Upper lobe of left lung (tissue), 4 donors: ENCODE measurements around the gene ERP44.

Experiments used
- EP300 ChIP-seq, 4 donors: sonication (generic); formaldehyde crosslinking; IDR thresholded peaks; one replicate each; pipeline ENCODE4 v1.5.1; 2017; ENCODE audit warnings: antibody characterized with exemption in 4 of 4, control low read depth in 2 of 4
- TF ChIP-seq, protein P1 (sequence below), 6 experiments: fragments of 450-650 bp in 4 of 6; fragments of 200-600 bp in 2 of 6; sonication (generic) in 2 of 6; IDR thresholded peaks; one replicate each; pipeline ENCODE4 v1.5.1; 2016 to 2019; ENCODE audit warnings: antibody characterized with exemption in 6 of 6

- TF ChIP-seq EP300 (IDR thresholded peaks at IDR 0.05), result no peak
- TF ChIP-seq, protein P1, sequence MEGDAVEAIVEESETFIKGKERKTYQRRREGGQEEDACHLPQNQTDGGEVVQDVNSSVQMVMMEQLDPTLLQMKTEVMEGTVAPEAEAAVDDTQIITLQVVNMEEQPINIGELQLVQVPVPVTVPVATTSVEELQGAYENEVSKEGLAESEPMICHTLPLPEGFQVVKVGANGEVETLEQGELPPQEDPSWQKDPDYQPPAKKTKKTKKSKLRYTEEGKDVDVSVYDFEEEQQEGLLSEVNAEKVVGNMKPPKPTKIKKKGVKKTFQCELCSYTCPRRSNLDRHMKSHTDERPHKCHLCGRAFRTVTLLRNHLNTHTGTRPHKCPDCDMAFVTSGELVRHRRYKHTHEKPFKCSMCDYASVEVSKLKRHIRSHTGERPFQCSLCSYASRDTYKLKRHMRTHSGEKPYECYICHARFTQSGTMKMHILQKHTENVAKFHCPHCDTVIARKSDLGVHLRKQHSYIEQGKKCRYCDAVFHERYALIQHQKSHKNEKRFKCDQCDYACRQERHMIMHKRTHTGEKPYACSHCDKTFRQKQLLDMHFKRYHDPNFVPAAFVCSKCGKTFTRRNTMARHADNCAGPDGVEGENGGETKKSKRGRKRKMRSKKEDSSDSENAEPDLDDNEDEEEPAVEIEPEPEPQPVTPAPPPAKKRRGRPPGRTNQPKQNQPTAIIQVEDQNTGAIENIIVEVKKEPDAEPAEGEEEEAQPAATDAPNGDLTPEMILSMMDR (IDR thresholded peaks at IDR 0.05), result no peak
These were observed 31.0 kb upstream of the ERP44 start for GRCh38 chr9:100129772-100130171.
